SH-SY5Y (cell line): Measurements from ENCODE around the gene GRIA1.

ENCODE experiments used
- GATA2 ChIP-seq: IDR thresholded peaks from 2 replicates; pipeline ENCODE4 v1.6.1; 2011; ENCODE audit warnings: mild to moderate bottlenecking, low read depth, low read length
- GATA3 ChIP-seq: IDR thresholded peaks from 2 replicates; pipeline ENCODE4 v1.6.1; 2011; ENCODE audit warnings: low read depth, mild to moderate bottlenecking, low read length, moderate library complexity

The GRIA1 gene

GRCh38 chr5:153584126-153584959 lies 93.9 kb downstream of the GRIA1 start:
- TF ChIP-seq GATA2 (no peak), GATA3 (no peak)

- no peak for TF ChIP-seq GATA3
- TF ChIP-seq GATA2 = no peak
Measured at GRCh38 chr5:153584960-153585359, 94.5 kb downstream of the GRIA1 start.

- TF ChIP-seq GATA2 (no peak), GATA3 (no peak)
Measured at GRCh38 chr5:153585622-153586277, 95.3 kb downstream of the GRIA1 start.

- TF ChIP-seq GATA2 (no peak), GATA3 (no peak)
Measured at GRCh38 chr5:153592081-153592480, 101.6 kb downstream of the GRIA1 start.

- TF ChIP-seq GATA3 = no peak
Measured at GRCh38 chr5:153594785-153595184, 104.3 kb downstream of the GRIA1 start.

GRCh38 chr5:153598099-153598498 lies 107.6 kb downstream of the GRIA1 start:
- TF ChIP-seq GATA3 (no peak), GATA2 (no peak)

GRCh38 chr5:153601377-153601776 lies 110.9 kb downstream of the GRIA1 start:
- TF ChIP-seq GATA2 (no peak), GATA3 (no peak)

- no peak for TF ChIP-seq GATA2
- no peak for TF ChIP-seq GATA3
Measured at GRCh38 chr5:153605386-153605785, 114.9 kb downstream of the GRIA1 start.

GRCh38 chr5:153610009-153610408 lies 119.5 kb downstream of the GRIA1 start:
- TF ChIP-seq GATA2 = no peak
- no peak for TF ChIP-seq GATA3

GRCh38 chr5:153610811-153611210 lies 120.3 kb downstream of the GRIA1 start:
- TF ChIP-seq GATA2 (no peak), GATA3 (no peak)

- no peak for TF ChIP-seq GATA3
- TF ChIP-seq GATA2 = no peak
Measured at GRCh38 chr5:153613144-153613543, 122.7 kb downstream of the GRIA1 start.

GRCh38 chr5:153613672-153614071 lies 123.2 kb downstream of the GRIA1 start:
- no peak for TF ChIP-seq GATA3
- TF ChIP-seq GATA2 = no peak

GRCh38 chr5:153617190-153617589 lies 126.7 kb downstream of the GRIA1 start:
- TF ChIP-seq GATA3 = no peak
- no peak for TF ChIP-seq GATA2

- TF ChIP-seq GATA3 (no peak), GATA2 (no peak)
Measured at GRCh38 chr5:153618307-153618706, 127.8 kb downstream of the GRIA1 start.

GRCh38 chr5:153618867-153619266 lies 128.4 kb downstream of the GRIA1 start:
- TF ChIP-seq GATA3 (no peak), GATA2 (no peak)
